T-helper 1 cell (primary cell): Measurements from ENCODE around the gene NBPF3.
"Not testable (repeated sequence)": the region's sequence is repeated elsewhere in the genome, so short reads cannot be mapped to it uniquely, and the experiment has no call there.

Experiments
- DNase-seq, 5 donors: peaks; one replicate each; pipeline ENCODE4 v3.0.0-alpha.2; 2012 to 2020
- total RNA-seq, 4 donors: gene quantifications; one replicate each; lab custom pipeline; 2026; lab: John Stamatoyannopoulos, UW

NBPF3 gene, protein sequence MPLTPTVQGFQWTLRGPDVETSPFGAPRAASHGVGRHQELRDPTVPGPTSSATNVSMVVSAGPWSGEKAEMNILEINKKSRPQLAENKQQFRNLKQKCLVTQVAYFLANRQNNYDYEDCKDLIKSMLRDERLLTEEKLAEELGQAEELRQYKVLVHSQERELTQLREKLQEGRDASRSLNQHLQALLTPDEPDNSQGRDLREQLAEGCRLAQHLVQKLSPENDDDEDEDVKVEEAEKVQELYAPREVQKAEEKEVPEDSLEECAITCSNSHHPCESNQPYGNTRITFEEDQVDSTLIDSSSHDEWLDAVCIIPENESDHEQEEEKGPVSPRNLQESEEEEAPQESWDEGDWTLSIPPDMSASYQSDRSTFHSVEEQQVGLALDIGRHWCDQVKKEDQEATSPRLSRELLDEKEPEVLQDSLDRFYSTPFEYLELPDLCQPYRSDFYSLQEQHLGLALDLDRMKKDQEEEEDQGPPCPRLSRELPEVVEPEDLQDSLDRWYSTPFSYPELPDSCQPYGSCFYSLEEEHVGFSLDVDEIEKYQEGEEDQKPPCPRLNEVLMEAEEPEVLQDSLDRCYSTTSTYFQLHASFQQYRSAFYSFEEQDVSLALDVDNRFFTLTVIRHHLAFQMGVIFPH
- total RNA-seq, result 7.8 to 14.7 (median 9.4) reads per million in 4 donors

DNA sequence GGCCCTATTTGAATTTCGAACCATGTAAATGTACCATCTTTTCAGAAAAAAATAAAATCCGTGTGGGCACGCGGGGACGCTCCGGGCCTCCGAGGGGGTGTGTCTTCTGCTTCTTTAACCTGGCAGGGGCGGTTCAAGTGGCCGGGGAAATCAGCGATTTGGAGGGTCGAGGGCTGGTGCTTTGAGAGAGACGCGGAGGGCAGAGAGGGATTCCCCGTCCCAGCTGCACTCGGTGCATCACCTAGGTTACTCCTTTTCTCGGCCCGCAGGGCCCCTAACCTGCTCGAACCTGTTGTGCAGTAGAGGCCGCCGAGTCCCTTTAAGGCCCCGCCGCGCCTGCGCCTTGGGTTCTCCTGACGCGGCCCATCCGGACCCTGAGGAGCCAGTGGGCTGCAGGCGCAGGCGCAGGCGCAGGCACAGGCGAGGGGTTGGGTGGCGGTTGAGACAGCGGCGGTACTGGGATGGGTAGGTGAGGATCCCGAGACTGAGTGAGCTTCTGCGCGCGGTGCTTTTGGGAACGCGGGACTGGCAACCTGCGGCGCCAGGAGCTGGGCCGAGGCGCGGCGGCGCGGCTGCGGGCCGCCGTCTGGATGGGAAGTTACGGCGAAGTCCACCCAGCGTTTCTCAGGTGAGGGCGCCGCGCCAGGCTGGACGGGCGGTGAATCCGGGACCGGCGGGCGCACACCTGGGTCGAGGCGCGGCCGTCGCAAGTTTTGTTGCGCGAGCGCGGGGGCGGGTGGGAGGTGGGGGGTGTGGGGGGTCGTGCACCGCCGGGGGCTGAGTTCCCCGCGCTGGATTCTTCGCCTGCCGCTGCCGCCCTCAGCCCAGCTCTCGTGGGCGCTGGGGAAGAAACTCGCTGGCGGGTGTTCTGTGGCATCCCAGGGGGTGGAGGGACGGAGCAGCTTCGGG lies at the start of gene NBPF3:
Gene NBPF3 (plus strand): TSS at position 417 of the 909 bp plus-strand sequence. CDS start 4,950 bp downstream, outside the sequence.
- peak; percentile 41 to 83 (median 60) for DNase-seq

DNA sequence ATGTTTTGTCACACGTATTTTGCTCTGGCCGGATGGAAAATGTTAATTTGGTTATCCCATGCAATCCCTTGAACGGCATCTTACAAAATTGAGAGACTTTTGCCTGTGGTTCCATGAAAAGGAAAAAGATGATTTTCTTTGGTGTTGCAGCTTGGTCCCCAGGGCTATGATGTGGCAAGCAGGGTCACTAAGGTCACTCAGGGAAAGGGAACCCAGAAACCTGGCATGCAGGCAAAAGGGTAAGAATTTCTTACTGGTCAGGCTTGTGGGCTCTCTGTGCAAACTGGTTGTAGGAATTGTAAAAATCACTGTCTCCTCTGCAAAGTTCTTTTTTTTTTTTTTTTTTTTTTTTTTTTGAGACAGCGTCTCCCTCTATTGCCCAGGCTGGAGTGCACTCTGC lies 48.4 kb upstream of the NBPF3 start:
- DNase-seq, result no peak

DNA sequence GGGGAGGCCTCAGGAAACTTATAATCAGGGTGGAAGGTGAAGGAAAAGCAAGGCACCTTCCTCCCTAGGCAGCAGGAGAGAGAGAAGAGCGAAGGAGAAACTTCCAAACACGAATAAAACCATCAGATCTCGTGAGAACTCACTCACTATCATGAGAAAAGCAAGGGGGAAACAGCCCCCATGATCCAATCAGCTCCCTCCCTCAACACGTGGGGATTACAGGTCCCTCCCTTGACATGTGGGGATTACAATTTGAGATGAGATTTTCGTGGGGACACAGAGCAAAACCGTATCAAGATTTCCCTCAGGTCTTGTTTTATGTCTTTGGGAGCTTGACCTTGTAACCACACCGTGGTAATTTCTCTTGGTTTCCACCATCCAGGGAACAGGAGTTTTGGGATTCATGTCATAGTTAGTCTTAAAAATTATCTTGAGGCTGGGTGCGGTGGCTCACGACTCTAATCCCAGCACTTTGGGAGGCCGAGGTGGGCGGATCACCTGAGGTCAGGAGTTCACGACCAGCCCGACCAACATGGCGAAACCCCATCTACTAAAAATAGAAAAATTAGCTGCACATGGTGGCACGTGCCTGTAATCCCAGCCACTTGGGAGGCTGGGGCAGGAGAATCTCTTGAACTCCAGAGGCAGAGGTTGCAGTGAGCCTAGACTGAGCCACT lies 47.2 kb upstream of the NBPF3 start:
- no peak for DNase-seq

DNA sequence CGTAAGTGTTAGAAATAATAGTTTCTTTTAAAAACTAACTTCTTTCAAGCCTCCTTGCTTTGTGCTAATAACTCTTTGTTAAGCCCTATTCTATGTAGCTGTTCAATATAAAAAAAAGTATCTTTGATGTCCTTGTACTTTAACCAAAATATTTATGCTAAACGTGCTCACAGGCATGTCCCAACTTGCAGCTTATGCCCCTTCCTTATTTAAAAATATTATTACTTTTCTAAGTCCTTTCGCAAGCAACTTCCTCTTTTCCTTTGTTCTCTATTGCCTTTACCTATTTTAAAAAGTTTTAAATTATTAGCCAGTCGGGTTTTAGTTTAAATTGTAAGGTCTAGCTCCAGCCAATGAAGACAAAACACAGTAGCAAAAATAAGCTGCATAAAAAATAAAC lies 43.4 kb upstream of the NBPF3 start:
- DNase-seq, result no peak

DNA sequence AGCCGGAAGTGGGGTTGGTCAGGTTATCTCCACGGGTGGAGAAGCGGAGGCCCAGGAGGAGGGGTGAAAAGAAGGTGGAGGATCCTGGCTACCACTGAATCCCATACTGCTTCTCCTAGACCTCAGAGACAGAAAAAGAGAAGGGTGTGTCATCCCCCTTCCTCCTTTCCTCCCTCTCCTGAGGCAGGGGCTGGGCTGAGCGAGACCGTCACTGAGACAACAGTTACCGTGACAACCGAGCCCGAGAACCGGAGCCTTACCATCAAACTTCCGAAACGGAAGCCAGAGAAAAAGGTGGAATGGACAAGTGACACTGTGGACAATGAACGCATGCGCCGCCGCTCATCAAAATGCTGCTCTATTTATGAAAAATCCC lies 42.1 kb upstream of the NBPF3 start:
- DNase-seq, result peak in 2 of 5 donors; percentile 6 to 12

DNA sequence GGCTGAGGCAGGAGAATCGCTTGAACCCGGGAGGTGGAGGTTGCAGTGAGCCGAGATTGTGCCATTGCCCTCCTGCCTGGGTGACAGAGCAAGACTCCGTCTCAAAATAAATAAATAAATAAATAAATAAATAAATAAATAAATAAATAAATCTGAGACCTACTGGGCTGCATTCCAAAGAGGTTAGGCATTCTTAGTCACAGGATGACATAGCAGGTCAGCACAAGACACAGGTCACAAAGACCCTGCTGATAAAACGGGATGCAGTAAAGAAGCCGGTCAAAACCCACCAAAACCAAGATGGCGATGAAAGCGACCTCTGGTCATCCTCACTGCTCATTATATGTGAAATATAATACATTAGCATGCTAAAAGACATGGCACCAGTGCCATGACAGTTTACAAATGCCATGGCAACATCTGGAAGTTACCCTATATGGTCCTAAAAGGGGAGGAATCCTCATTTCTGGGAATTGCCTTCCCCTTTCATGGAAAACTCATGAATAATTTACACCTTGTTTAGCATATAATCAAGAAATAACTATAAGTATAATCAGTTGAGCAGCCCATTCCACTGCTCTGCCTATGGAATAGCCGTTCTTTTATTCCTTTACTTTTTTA lies 38.1 kb upstream of the NBPF3 start:
- DNase-seq, result not testable (repeated sequence)

DNA sequence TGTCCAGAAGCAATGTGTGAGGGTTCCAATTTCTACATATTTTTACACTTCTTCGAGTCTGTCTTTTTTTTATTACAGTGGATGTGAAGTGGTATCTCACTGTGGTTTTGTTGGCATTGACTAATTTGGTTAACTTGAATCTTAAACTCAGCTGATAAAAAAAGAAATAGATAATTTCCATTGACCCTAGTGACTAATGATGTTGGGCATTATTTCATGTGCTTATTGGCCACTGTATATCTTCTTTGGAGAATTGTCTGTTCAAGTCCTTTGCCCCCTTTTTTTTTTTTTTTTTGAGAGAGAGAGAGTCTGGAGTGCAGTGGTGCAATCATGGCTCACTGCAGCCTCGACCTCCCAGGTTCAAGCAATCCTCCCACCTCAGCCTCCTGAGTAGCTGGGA lies 33.3 kb upstream of the NBPF3 start:
- no peak for DNase-seq

DNA sequence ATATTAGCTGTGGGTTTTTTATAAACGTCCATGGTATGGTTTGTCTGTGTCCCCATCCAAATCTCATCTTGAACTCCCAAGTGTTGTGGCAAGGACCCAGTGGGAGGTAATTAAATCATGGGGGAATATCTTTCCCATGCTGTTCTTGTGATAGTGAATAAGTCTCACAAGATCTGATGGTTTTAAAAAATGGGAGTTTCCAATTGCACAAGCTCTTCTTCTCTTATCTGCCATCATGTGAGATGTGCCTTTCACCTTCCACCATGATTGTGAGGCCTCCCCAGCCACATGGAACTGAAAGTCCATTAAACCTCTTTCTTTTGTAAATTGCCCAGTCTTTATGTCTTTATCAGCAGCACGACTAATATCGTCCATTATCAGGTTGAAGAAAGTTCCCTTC lies 30.0 kb upstream of the NBPF3 start:
- not testable (repeated sequence) for DNase-seq

DNA sequence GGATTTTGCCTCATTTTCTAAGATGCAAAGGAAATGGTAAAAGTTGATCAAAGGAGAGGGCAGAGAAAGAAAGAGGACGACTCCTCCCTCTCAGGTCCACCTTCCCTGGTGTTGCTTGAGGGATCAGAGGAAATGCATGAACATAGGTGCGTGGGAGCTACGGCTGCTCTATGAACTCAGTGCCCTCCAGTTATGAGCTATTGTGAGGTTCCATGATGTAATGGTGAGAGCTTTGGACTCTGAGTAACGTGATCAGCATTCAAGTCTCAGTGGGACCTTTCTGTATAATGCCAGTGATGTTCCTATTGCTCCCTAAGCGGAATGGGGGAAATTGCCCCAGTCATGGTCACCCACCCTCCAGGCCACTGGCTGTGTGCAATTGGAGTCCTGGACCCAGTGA lies 25.9 kb upstream of the NBPF3 start:
- no peak for DNase-seq

DNA sequence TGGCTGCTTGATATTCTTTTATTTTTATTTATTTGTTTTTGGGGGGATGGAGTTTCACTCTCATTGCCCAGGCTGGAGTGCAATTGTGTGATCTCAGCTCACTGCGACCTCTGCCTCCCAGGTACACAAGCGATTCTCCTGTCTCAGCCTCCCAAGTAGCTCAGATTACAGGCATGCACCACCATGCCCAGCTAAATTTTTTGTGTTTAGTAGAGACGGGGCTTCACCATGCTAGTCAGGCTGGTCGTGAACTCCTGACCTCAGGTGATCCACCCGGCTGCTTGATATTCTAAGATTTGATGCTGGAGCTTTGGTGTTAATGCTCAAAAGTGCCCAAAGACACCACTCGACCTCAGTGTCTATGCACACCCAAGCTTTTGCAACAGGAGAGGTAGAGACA lies 19.6 kb upstream of the NBPF3 start:
- DNase-seq, result not testable (repeated sequence)

DNA sequence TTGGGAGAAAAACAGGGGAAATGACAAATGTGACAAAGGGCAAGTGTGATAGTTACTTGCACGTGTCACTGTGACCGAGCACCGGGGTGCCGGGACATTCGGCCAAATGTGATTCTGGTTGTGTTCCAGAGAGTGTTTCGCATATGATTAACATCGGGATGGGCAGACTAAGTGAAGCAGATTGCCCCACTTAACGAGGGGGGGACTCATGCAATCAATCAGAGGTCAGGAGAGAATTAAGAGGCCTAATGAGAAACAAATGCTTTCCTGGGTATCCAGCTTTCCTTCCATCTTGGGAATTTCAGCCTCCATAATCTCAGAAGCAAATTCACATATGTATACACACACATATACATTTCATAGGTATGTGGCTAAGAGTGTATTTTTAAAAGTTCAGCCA lies 18.6 kb upstream of the NBPF3 start:
- not testable (repeated sequence) for DNase-seq

DNA sequence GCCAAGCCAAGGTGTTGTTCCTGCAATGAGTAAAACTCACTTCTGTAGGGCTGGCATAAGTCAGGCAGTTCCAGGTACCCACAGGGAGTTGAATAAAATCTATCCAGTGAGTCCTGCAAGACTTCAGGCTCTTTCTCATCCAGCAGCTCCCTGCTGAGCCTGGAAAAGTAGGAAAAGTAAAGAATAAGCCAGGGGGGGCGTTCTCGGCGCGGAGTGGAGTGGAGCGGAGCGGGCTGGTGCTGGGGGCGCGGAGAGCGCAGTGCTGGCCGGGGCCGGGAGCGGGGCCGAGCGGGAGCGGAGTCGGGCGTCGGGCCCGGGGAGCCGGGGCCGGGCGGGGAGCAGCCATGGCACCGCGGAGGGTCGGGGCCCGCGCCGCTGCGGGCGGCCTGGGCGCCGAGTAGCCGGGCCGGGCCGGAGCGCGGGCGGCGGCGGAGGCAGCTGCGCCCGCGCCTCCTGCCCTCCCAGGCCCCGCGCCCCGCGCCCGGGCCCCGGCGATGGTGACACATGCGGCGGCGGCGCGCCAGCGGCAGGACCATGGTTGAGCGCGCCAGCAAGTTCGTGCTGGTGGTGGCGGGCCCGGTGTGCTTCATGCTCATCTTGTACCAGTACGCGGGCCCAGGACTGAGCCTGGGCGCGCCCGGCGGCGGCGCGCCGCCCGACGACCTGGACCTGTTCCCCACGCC lies 12.0 kb upstream of the NBPF3 start:
- not testable (repeated sequence) for DNase-seq

DNA sequence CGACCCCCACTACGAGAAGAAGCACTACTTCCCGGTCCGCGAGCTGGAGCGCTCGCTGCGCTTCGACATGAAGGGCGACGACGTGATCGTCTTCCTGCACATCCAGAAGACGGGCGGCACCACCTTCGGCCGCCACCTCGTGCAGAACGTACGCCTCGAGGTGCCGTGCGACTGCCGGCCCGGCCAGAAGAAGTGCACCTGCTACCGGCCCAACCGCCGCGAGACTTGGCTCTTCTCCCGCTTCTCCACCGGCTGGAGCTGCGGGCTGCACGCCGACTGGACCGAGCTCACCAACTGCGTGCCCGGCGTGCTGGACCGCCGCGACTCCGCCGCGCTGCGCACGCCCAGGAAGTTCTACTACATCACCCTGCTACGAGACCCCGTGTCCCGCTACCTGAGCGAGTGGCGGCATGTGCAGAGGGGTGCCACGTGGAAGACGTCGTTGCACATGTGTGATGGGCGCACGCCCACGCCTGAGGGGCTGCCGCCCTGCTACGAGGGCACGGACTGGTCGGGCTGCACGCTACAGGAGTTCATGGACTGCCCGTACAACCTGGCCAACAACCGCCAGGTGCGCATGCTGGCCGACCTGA lies 11.4 kb upstream of the NBPF3 start:
- not testable (repeated sequence) for DNase-seq

DNA sequence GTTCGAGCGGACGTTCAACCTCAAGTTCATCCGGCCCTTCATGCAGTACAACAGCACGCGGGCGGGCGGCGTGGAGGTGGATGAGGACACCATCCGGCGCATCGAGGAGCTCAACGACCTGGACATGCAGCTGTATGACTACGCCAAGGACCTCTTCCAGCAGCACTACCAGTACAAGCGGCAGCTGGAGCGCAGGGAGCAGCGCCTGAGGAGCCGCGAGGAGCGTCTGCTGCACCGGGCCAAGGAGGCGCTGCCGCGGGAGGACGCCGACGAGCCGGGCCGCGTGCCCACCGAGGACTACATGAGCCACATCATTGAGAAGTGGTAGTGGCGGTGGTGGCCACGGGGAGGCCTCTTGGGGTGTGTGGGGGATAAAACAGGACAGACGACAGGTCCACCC lies 10.7 kb upstream of the NBPF3 start:
- not testable (repeated sequence) for DNase-seq

DNA sequence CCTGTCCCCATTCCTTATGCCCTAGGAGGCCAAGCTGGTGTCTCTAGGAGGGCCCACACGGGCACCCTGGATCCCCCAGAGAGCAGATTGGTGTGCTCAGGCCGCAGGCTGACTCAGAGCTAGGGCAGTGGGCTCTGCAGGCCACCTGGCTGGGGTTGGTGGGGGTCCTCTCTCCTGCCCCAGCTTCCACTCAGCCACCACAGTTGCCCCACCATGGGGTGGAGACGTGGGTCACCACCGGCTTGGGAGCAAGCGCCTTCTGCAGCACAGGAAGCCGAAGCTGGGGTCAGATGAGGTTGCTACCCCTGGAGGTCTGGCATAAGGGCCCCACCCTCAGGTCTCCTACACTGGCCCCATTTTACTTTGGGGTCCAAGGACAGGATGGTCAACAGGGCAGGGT lies 9.1 kb upstream of the NBPF3 start:
- not testable (repeated sequence) for DNase-seq

DNA sequence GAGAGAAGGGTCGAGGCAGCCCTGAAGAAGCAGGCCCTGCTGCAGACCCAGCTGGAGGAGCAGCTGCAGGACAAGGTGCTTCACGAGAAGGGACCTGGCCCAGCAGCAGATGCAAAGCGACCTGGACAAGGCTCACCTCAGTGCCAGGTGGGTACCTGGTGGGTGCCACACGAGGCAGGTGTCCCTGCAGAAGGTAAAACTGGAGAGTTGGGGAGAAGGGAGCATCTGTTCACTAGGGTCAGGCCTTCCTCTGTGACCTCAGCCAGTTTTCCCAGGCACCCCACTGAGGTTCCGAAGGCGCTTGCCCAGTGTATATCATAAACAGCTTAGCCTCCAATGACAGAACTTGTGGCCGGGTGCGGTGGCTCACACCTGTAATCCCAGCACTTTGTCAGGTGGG lies 5.5 kb upstream of the NBPF3 start:
- no peak for DNase-seq

DNA sequence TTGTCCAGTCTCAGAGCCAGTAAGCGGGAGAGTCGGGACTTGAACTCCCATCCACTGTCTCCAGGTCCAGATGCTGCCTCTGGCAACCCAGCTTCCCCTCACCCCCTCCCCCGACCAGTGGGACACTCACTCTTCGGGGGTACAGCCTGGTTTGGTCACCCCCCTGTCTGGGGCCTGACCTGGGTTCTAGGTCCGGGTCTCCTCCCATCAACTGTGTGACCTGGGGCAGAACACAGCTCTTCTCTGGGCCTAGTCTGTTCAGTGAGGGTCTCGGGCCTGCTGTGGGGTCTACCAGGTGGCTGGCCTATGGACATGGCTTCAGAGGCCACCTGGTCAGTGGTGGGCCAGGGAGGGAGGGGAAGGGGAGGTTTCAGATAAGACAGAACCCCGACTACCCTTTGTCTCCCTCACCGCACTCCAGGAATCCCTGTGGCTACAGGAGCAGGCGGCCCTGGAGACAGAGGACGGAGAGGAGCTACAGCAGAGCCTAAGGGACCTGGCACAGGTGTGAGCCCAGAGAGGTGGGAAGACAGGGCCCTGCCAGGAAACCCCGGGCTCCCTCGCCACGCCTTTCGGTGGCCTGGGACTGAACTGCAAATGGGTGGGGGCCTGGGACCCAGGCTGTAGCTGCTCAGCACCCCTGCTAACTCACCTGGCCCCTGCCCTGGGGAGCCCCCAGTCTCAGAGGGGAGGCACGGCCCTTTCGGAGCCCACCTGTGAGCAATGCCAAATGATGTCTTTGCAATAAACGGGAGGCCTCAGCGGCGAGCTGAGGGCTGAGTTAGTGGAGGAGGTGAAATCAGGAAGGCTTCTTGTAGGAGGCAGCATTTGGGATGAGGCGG lies 4.1 kb upstream of the NBPF3 start:
- DNase-seq, result no peak

DNA sequence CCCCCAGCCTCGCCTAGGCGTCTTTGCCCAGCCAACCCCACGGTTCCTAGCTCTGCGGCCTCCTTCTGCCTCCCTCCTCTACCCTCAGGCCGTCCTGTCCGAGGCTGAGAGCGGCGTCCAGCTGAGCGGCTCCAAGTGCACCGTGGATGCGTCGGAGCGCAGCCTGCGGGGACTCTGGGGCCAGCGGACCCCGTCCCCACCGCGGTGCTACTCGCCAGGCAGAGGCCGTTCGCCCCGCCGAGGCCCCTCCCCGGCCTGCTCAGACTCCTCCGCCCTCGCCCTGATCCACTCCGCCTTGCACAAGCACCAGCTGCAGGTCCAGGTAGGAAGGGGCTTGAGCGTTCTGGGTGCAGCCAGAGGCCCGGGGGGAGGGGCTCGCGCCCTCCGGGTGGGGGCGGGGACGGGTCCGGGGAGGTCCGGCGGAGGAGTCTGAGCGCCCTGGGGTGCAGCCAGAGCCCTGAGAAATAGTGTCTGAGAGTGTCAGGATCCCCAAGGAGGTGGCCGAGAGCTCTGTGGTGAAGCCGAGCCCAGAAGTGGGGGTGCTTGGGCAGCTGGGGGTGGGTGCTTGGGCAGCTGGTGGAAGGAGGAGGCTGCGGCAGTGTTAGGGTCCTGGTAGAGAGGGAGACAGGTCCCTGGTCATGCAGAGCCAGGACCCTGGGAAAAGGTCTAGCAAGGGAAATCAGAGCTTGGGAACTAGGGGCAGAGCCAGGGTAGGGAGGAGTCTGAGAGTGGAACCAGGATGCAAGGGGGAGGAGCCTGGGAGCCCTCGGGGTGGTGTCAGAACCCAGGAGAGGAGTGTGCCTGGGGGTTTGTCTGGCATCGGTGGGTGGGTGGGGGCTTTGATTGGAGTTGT lies 3.2 kb upstream of the NBPF3 start:
- DNase-seq, result no peak

DNA sequence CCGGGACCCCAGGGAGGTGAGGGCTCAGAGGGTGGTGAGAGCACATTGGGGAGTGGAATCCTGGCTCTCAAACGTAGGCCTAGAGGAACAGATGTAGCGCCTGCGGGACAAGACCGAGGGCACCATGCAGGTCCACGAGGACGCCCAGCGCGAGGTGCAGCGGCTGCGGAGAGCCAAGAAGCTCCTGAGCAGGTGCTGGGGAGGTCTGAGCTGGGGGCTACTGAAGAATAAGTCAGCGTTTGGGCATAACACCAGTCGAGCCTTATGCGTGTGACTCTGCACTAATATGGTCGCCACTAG lies 2.6 kb upstream of the NBPF3 start:
- DNase-seq, result no peak
